HG03342 (cell line): ENCODE measurements around the gene ABHD5.

Experiments
- ATAC-seq: cut with Tn5 transposase; IDR thresholded peaks from one replicate; pipeline ENCODE4 v1.9.1; 2021; ENCODE audit warnings: mild to moderate bottlenecking, moderate library complexity; ENCODE audit not compliant: unreplicated experiment

Gene ABHD5

GRCh38 chr3:43710607-43711006 is 19.9 kb downstream of the ABHD5 start:
- no peak for ATAC-seq

- no peak for ATAC-seq
These were observed 27.6 kb downstream of the ABHD5 start for GRCh38 chr3:43718296-43718695.

GRCh38 chr3:43723121-43723734 is 32.5 kb downstream of the ABHD5 start:
- ATAC-seq: no peak

GRCh38 chr3:43726521-43726920 is 35.8 kb downstream of the ABHD5 start:
- ATAC-seq: no peak

GRCh38 chr3:43727930-43728329 is 37.2 kb downstream of the ABHD5 start:
- no peak for ATAC-seq

GRCh38 chr3:43728476-43728875 is 37.7 kb downstream of the ABHD5 start:
- ATAC-seq: no peak

GRCh38 chr3:43728947-43729346 is 38.2 kb downstream of the ABHD5 start:
- no peak for ATAC-seq

GRCh38 chr3:43729707-43730414 is 39.1 kb downstream of the ABHD5 start:
- ATAC-seq: no peak

- ATAC-seq: no peak
These were observed 42.1 kb downstream of the ABHD5 start for GRCh38 chr3:43732747-43733425.

GRCh38 chr3:43733459-43734384 is 43.0 kb downstream of the ABHD5 start:
- no peak for ATAC-seq

- no peak for ATAC-seq
These were observed 43.9 kb downstream of the ABHD5 start for GRCh38 chr3:43734685-43735084.

GRCh38 chr3:43735618-43736017 is 44.9 kb downstream of the ABHD5 start:
- no peak for ATAC-seq

- ATAC-seq: no peak
These were observed 46.1 kb downstream of the ABHD5 start for GRCh38 chr3:43736558-43737440.

- no peak for ATAC-seq
These were observed 47.6 kb downstream of the ABHD5 start for GRCh38 chr3:43738305-43738704.

GRCh38 chr3:43742920-43743319 is 52.2 kb downstream of the ABHD5 start:
- ATAC-seq: no peak

- ATAC-seq: no peak
These were observed 56.9 kb downstream of the ABHD5 start for GRCh38 chr3:43747641-43748040.

- no peak for ATAC-seq
These were observed 57.4 kb downstream of the ABHD5 start for GRCh38 chr3:43748179-43748578.

GRCh38 chr3:43748645-43749044 is 57.9 kb downstream of the ABHD5 start:
- no peak for ATAC-seq

GRCh38 chr3:43752905-43753304 is 62.2 kb downstream of the ABHD5 start:
- ATAC-seq: no peak
